Hepatocyte (in vitro differentiated cells): ENCODE data around the gene SMPDL3B. TPM values are rescaled to one million over a fixed set of nuclear protein-coding genes. Genes with fewer than 3 reads are reported as not detected.

Source experiments
- DNase-seq: peaks from one replicate; pipeline ENCODE4 v3.0.0-alpha.2; 2016; ENCODE audit warnings: low spot score
- H2AFZ ChIP-seq: fragments of 200-600 bp; sonication (generic); 2 replicates; pipeline ENCODE4 v1.6.0; 2016; ENCODE audit warnings: antibody characterized with exemption, mild to moderate bottlenecking
- H3K27ac ChIP-seq: fragments of 200-600 bp; sonication (generic); 2 replicates; pipeline ENCODE4 v1.5.1; 2016; ENCODE audit warnings: mild to moderate bottlenecking
- H3K27me3 ChIP-seq: fragments of 200-600 bp; sonication (generic); 2 replicates; pipeline ENCODE4 v1.6.1; 2016
- H3K36me3 ChIP-seq: fragments of 200-600 bp; sonication (generic); replicated peaks from 2 replicates; pipeline ENCODE4 v1.5.1; 2016; ENCODE audit warnings: low read depth; ENCODE audit not compliant: insufficient read depth
- H3K4me1 ChIP-seq: fragments of 200-600 bp; sonication (generic); 2 replicates; pipeline ENCODE4 v1.5.1; 2016; ENCODE audit warnings: mild to moderate bottlenecking, moderate library complexity; ENCODE audit not compliant: insufficient read depth
- H3K4me2 ChIP-seq: fragments of 200-600 bp; sonication (generic); 2 replicates; pipeline ENCODE4 v1.6.0; 2016
- H3K4me3 ChIP-seq: fragments of 200-600 bp; sonication (generic); 2 replicates; pipeline ENCODE4 v1.5.1; 2016; ENCODE audit warnings: mild to moderate bottlenecking
- H3K79me2 ChIP-seq: fragments of 200-600 bp; sonication (generic); 2 replicates; pipeline ENCODE4 v1.6.0; 2017; ENCODE audit warnings: mild to moderate bottlenecking
- H3K9me2 ChIP-seq: fragments of 200-600 bp; sonication (generic); replicated peaks from 2 replicates; pipeline ENCODE4 v1.6.0; 2017; ENCODE audit warnings: mild to moderate bottlenecking; ENCODE audit not compliant: insufficient read depth
- H3K9me3 ChIP-seq: fragments of 200-600 bp; sonication (generic); 2 replicates; pipeline ENCODE4 v1.5.1; 2016; ENCODE audit warnings: low read depth, mild to moderate bottlenecking
- H4K20me1 ChIP-seq: fragments of 200-600 bp; sonication (generic); 2 replicates; pipeline ENCODE4 v1.6.0; 2016; ENCODE audit warnings: mild to moderate bottlenecking; ENCODE audit not compliant: insufficient read depth, poor library complexity, severe bottlenecking
- CTCF ChIP-seq: fragments of 200-600 bp; sonication (generic); IDR thresholded peaks from 2 replicates; pipeline ENCODE4 v1.5.1; 2016; ENCODE audit warnings: antibody characterized with exemption, mild to moderate bottlenecking; ENCODE audit not compliant: poor library complexity
- EZH2 ChIP-seq: fragments of 200-600 bp; sonication (generic); IDR thresholded peaks from 2 replicates; pipeline ENCODE4 v1.6.1; 2016; ENCODE audit warnings: antibody characterized with exemption, mild to moderate bottlenecking, borderline replicate concordance
- EZH2phosphoT487 ChIP-seq: fragments of 200-600 bp; sonication (generic); IDR thresholded peaks from one replicate; pipeline ENCODE4 v1.6.1; 2018; ENCODE audit warnings: antibody characterized with exemption, mild to moderate bottlenecking, low read depth, moderate library complexity; ENCODE audit not compliant: unreplicated experiment, severe bottlenecking
- WGBS: methylation state at CpG from one replicate; pipeline ENCODE4 v1.1.6; 2016; ENCODE audit warnings: low lambda C conversion rate; ENCODE audit errors: missing lambda C conversion rate; 5-methylcytosine and 5-hydroxymethylcytosine counted together
- polyA plus RNA-seq: library from polyadenylated mRNA; unstranded; fragments of >200 nt; fragmentation: Nextera tagmentation; extraction: Ambion mirVana; gene quantifications from 2 replicates; pipeline ENCODE4 v1.2.1, GENCODE V29; 2016
- total RNA-seq: library from RNA; depleted of rRNA; stranded (reverse); fragments of >200 nt; gene quantifications from 2 replicates; pipeline ENCODE4 v1.2.3, GENCODE V29; 2014

SMPDL3B gene
- total and polyA plus RNA-seq, 2 experiments from 2014 or later: 16.2 to 17.3 TPM

DNA sequence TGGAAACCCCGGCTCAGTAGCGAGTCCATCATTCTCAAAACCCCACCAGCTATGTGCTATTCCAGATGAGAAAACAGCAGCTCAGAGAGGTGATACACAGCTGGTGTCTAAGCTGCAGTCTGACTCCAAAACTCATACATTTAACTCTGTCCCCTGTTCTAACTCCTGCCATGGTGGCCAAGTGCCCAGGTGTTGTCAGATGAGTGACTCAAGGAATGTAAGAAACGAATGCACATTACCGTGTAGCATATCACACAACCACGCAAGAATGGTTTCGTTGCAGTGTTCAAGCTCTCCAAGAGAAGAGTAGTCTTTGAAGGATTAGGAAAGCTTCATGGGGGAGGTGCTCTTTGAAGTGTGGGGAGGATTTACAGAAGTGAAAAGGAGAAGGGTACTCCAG lies 20.3 kb downstream of the SMPDL3B start:
- WGBS: 94% methylated on average over 6 of the region's 6 CpGs
- TF ChIP-seq EZH2 (no peak), EZH2phosphoT487 (no peak), CTCF (no peak)
- H3K9me3 ChIP-seq: no peaks in the 10 kb centered on the region
- no peaks in the 10 kb centered on the region for H3K79me2 ChIP-seq
- H2AFZ ChIP-seq: no peak overlapping the region
- no peaks in the 10 kb centered on the region for H3K27me3 ChIP-seq
- H3K36me3 ChIP-seq: no peaks in the 10 kb centered on the region
- no peak overlapping the region for H3K4me3 ChIP-seq
- DNase-seq: no peak
- no peaks in the 10 kb centered on the region for H4K20me1 ChIP-seq
- H3K27ac ChIP-seq: no peak overlapping the region
- peaks cover 5% of the 10 kb centered on the region for H3K4me1 ChIP-seq
- no peaks in the 10 kb centered on the region for H3K9me2 ChIP-seq
- no peak overlapping the region for H3K4me2 ChIP-seq

DNA sequence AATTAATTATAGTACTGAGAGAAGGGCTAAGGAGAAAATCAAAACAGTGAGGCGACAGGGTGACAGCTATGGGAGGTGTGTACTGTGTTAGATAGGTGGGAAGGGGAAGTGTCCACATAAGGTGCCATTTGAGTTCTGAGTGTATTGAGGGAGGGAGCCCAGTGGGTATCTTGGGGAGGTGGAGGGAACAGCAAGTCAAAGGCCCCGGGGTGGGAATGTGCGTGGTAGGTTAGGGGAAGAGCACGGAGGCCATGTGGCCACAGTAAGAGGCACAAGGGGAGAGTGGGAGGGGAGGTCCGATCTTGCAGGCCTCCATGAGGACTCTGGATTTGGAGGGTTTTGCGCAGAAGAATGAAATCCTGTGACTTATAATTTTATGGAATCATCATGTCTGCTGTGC lies 22.0 kb downstream of the SMPDL3B start:
- no peaks in the 10 kb centered on the region for H3K9me3 ChIP-seq
- peaks cover 16% of the 10 kb centered on the region for H3K79me2 ChIP-seq
- H3K9me2 ChIP-seq: no peaks in the 10 kb centered on the region
- no peaks in the 10 kb centered on the region for H3K36me3 ChIP-seq
- no peak overlapping the region for H3K27ac ChIP-seq
- H3K4me1 ChIP-seq: peaks cover 15% of the 10 kb centered on the region
- H2AFZ ChIP-seq: no peak overlapping the region
- H4K20me1 ChIP-seq: peaks cover 2% of the 10 kb centered on the region
- TF ChIP-seq CTCF (no peak), EZH2 (no peak), EZH2phosphoT487 (no peak)
- DNase-seq: no peak
- H3K27me3 ChIP-seq: no peaks in the 10 kb centered on the region
- H3K4me3 ChIP-seq: no peak overlapping the region
- 82% methylated on average over 6 of the region's 6 CpGs for WGBS
- H3K4me2 ChIP-seq: no peak overlapping the region

DNA sequence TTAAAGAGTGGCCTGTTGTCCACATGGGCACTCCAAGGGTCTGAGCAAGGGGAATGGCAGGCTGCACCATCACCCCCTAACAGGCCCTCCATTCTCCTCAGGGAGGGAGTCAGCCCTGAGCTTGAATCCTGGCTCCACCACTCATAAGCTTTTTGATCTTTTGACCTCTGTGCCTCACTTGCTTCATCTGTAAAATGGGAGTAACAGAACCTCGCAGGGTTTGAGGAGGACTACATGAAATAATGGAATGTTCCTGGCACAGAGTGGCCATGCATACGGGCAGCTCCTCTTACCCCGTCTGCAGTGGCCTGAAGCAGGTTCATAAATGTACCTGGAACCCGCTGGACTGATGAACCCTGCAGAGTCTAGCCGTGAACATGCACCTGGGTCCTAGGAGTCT lies 22.9 kb downstream of the SMPDL3B start:
- no peak for TF ChIP-seq EZH2phosphoT487
- no peak for TF ChIP-seq CTCF
- TF ChIP-seq EZH2: no peak
- no peaks in the 10 kb centered on the region for H3K36me3 ChIP-seq
- H3K27ac ChIP-seq: no peak overlapping the region
- no peak overlapping the region for H2AFZ ChIP-seq
- peaks cover 15% of the 10 kb centered on the region for H3K4me1 ChIP-seq
- 91% methylated on average over 5 of the region's 5 CpGs for WGBS
- H3K79me2 ChIP-seq: peaks cover 25% of the 10 kb centered on the region
- H3K9me2 ChIP-seq: no peaks in the 10 kb centered on the region
- no peaks in the 10 kb centered on the region for H3K9me3 ChIP-seq
- no peak overlapping the region for H3K4me2 ChIP-seq
- DNase-seq: no peak
- no peak overlapping the region for H3K4me3 ChIP-seq
- peaks cover 2% of the 10 kb centered on the region for H4K20me1 ChIP-seq
- H3K27me3 ChIP-seq: no peaks in the 10 kb centered on the region

GRCh38 chr1:27958513-27958912 lies 23.7 kb downstream of the SMPDL3B start:
- Histone ChIP-seq H3K4me3 (no peak overlapping the region), H3K27ac (no peak overlapping the region), H4K20me1 (peaks cover 2% of the 10 kb centered on the region), H3K4me1 (peaks cover 15% of the 10 kb centered on the region), H3K36me3 (no peaks in the 10 kb centered on the region), H3K9me2 (no peaks in the 10 kb centered on the region), H3K27me3 (no peaks in the 10 kb centered on the region), H3K79me2 (peaks cover 26% of the 10 kb centered on the region), H3K4me2 (no peak overlapping the region), H3K9me3 (no peaks in the 10 kb centered on the region), H2AFZ (no peak overlapping the region)
- WGBS: 98% methylated on average over 26 of the region's 26 CpGs
- DNase-seq: no peak
- TF ChIP-seq CTCF (no peak), EZH2phosphoT487 (no peak), EZH2 (no peak)
